ENCODE data around the gene ADD2.
A peak's percentile ranks its signal among the peaks of the same experiment; 100 is the strongest.
"Not testable (repeated sequence)": the region's sequence is repeated elsewhere in the genome, so short reads cannot be mapped to it uniquely, and the experiment has no call there.

Gene ADD2

GRCh38 chr2:70633508-70633907 lies 134.5 kb downstream of the ADD2 start:
- in situ Hi-C loops (cut with HindIII; ENCODE audit: low pct_unique_long_range_greater_than_20kb, low sequenced_read_pairs), result no loop called here
- TF ChIP-seq JUND (IDR thresholded peaks at IDR 0.05; ENCODE audit: low read depth), result no peak
- no peak for DNase-seq (ENCODE audit: low read depth in 1 of 2, low spot score in 1 of 2)

- TF ChIP-seq JUND (IDR thresholded peaks at IDR 0.05; ENCODE audit: low read depth), result no peak
- DNase-seq (ENCODE audit: low read depth in 1 of 2, low spot score in 1 of 2), result no peak
- in situ Hi-C loops (cut with HindIII; ENCODE audit: low pct_unique_long_range_greater_than_20kb, low sequenced_read_pairs), result no loop called here
Observed at GRCh38 chr2:70632966-70633365, 135.0 kb downstream of the ADD2 start.

- in situ Hi-C loops (cut with HindIII; ENCODE audit: low pct_unique_long_range_greater_than_20kb, low sequenced_read_pairs), result no loop called here
- no peak for DNase-seq (ENCODE audit: low read depth in 1 of 2, low spot score in 1 of 2)
- TF ChIP-seq JUND (IDR thresholded peaks at IDR 0.05; ENCODE audit: low read depth), result no peak
Observed at GRCh38 chr2:70632388-70632787, 135.6 kb downstream of the ADD2 start.

GRCh38 chr2:70630761-70631160 lies 137.2 kb downstream of the ADD2 start:
- in situ Hi-C loops (cut with HindIII; ENCODE audit: low pct_unique_long_range_greater_than_20kb, low sequenced_read_pairs), result no loop called here
- no peak for TF ChIP-seq JUND (IDR thresholded peaks at IDR 0.05; ENCODE audit: low read depth)

GRCh38 chr2:70627211-70627898 lies 140.6 kb downstream of the ADD2 start:
- no peak for TF ChIP-seq JUND (IDR thresholded peaks at IDR 0.05; ENCODE audit: low read depth)
- peak in 1 of 2 experiments; percentile 74 for DNase-seq (ENCODE audit: low read depth in 1 of 2, low spot score in 1 of 2)
- in situ Hi-C loops (cut with HindIII; ENCODE audit: low pct_unique_long_range_greater_than_20kb, low sequenced_read_pairs), result no loop called here

More at GRCh38 chr2:70630761-70631160, 137.2 kb downstream of the ADD2 start:
- DNase-seq (ENCODE audit: low read depth in 1 of 2, low spot score in 1 of 2), result no peak

- in situ Hi-C loops (cut with HindIII; ENCODE audit: low pct_unique_long_range_greater_than_20kb, low sequenced_read_pairs), result no loop called here
- TF ChIP-seq JUND (IDR thresholded peaks at IDR 0.05; ENCODE audit: low read depth), result no peak
- no peak for DNase-seq (ENCODE audit: low read depth in 1 of 2, low spot score in 1 of 2)
Observed at GRCh38 chr2:70626254-70626990, 141.6 kb downstream of the ADD2 start.

- in situ Hi-C loops (cut with HindIII; ENCODE audit: low pct_unique_long_range_greater_than_20kb, low sequenced_read_pairs), result not testable (repeated sequence)
Observed at GRCh38 chr2:70621536-70621935, 146.5 kb downstream of the ADD2 start.

GRCh38 chr2:70620020-70620419 lies 148.0 kb downstream of the ADD2 start:
- in situ Hi-C loops (cut with HindIII; ENCODE audit: low pct_unique_long_range_greater_than_20kb, low sequenced_read_pairs), result no loop called here
- TF ChIP-seq JUND (IDR thresholded peaks at IDR 0.05; ENCODE audit: low read depth), result no peak
- DNase-seq (ENCODE audit: low read depth in 1 of 2, low spot score in 1 of 2), result peak in 1 of 2 experiments; percentile 45

More at GRCh38 chr2:70621536-70621935, 146.5 kb downstream of the ADD2 start:
- DNase-seq (ENCODE audit: low read depth in 1 of 2, low spot score in 1 of 2), result not testable (repeated sequence)

GRCh38 chr2:70619167-70619566 lies 148.8 kb downstream of the ADD2 start:
- TF ChIP-seq JUND (IDR thresholded peaks at IDR 0.05; ENCODE audit: low read depth), result no peak
- DNase-seq (ENCODE audit: low read depth in 1 of 2, low spot score in 1 of 2), result no peak
- in situ Hi-C loops (cut with HindIII; ENCODE audit: low pct_unique_long_range_greater_than_20kb, low sequenced_read_pairs), result no loop called here

GRCh38 chr2:70616168-70616694 lies 151.8 kb downstream of the ADD2 start:
- TF ChIP-seq JUND (IDR thresholded peaks at IDR 0.05; ENCODE audit: low read depth), result no peak
- peak in 1 of 2 experiments; percentile 95 for DNase-seq (ENCODE audit: low read depth in 1 of 2, low spot score in 1 of 2)
- in situ Hi-C loops (cut with HindIII; ENCODE audit: low pct_unique_long_range_greater_than_20kb, low sequenced_read_pairs), result no loop called here

GRCh38 chr2:70615222-70615621 lies 152.8 kb downstream of the ADD2 start:
- in situ Hi-C loops (cut with HindIII; ENCODE audit: low pct_unique_long_range_greater_than_20kb, low sequenced_read_pairs), result no loop called here
- DNase-seq (ENCODE audit: low read depth in 1 of 2, low spot score in 1 of 2), result peak in 1 of 2 experiments; percentile 61

GRCh38 chr2:70613521-70613920 lies 154.5 kb downstream of the ADD2 start:
- no peak for TF ChIP-seq JUND (IDR thresholded peaks at IDR 0.05; ENCODE audit: low read depth)
- in situ Hi-C loops (cut with HindIII; ENCODE audit: low pct_unique_long_range_greater_than_20kb, low sequenced_read_pairs), result no loop called here
- DNase-seq (ENCODE audit: low read depth in 1 of 2, low spot score in 1 of 2), result no peak

More at GRCh38 chr2:70615222-70615621, 152.8 kb downstream of the ADD2 start:
- no peak for TF ChIP-seq JUND (IDR thresholded peaks at IDR 0.05; ENCODE audit: low read depth)

- no peak for TF ChIP-seq JUND (IDR thresholded peaks at IDR 0.05; ENCODE audit: low read depth)
- in situ Hi-C loops (cut with HindIII; ENCODE audit: low pct_unique_long_range_greater_than_20kb, low sequenced_read_pairs), result no loop called here
- DNase-seq (ENCODE audit: low read depth in 1 of 2, low spot score in 1 of 2), result no peak
Observed at GRCh38 chr2:70612574-70612973, 155.4 kb downstream of the ADD2 start.

All from T47D (cell line).